HL-60 (cell line): Measurements from ENCODE around the gene PDHA2.

ENCODE experiments used
- POLR2AphosphoS5 ChIP-seq: IDR thresholded peaks from 2 replicates; pipeline ENCODE4 v1.6.1; 2012; ENCODE audit warnings: low read depth
- TF ChIP-seq, protein P1 (sequence below): IDR thresholded peaks from one replicate; pipeline ENCODE4 v1.5.1; 2011; ENCODE audit warnings: low read length, control low read depth, inconsistent platforms; ENCODE audit not compliant: insufficient read depth

DNA sequence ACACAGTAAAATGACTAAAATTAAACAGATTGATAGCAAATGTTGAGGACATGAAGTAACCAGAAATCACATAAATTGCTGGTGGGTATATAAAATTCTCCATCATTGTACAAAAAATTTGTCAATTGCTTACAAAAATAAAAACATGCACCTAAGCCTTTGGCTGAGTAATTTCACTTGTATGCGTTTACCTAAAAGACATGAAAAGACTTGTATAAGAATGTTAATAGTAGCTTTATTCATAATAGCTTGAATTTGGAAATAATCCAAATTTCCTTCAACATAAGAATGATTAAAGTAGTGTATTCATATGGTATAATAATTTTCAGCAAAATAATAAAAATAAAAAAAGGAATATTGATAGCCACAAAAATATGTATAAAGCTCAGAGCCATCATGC lies 37.7 kb downstream of the PDHA2 start:
- TF ChIP-seq, protein P1, sequence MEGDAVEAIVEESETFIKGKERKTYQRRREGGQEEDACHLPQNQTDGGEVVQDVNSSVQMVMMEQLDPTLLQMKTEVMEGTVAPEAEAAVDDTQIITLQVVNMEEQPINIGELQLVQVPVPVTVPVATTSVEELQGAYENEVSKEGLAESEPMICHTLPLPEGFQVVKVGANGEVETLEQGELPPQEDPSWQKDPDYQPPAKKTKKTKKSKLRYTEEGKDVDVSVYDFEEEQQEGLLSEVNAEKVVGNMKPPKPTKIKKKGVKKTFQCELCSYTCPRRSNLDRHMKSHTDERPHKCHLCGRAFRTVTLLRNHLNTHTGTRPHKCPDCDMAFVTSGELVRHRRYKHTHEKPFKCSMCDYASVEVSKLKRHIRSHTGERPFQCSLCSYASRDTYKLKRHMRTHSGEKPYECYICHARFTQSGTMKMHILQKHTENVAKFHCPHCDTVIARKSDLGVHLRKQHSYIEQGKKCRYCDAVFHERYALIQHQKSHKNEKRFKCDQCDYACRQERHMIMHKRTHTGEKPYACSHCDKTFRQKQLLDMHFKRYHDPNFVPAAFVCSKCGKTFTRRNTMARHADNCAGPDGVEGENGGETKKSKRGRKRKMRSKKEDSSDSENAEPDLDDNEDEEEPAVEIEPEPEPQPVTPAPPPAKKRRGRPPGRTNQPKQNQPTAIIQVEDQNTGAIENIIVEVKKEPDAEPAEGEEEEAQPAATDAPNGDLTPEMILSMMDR = no peak
- TF ChIP-seq POLR2AphosphoS5 = no peak
